NCI-H187 (cell line): ENCODE data around the gene SERHL2.
"Not testable (repeated sequence)": the region's sequence is repeated elsewhere in the genome, so short reads cannot be mapped to it uniquely, and the experiment has no call there.

Source experiments
- DNase-seq, 2 experiments: peaks; one replicate each; lab custom pipeline; 2025; lab: John Stamatoyannopoulos, UW

SERHL2 gene, protein sequence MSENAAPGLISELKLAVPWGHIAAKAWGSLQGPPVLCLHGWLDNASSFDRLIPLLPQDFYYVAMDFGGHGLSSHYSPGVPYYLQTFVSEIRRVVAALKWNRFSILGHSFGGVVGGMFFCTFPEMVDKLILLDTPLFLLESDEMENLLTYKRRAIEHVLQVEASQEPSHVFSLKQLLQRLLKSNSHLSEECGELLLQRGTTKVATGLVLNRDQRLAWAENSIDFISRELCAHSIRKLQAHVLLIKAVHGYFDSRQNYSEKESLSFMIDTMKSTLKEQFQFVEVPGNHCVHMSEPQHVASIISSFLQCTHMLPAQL

DNA sequence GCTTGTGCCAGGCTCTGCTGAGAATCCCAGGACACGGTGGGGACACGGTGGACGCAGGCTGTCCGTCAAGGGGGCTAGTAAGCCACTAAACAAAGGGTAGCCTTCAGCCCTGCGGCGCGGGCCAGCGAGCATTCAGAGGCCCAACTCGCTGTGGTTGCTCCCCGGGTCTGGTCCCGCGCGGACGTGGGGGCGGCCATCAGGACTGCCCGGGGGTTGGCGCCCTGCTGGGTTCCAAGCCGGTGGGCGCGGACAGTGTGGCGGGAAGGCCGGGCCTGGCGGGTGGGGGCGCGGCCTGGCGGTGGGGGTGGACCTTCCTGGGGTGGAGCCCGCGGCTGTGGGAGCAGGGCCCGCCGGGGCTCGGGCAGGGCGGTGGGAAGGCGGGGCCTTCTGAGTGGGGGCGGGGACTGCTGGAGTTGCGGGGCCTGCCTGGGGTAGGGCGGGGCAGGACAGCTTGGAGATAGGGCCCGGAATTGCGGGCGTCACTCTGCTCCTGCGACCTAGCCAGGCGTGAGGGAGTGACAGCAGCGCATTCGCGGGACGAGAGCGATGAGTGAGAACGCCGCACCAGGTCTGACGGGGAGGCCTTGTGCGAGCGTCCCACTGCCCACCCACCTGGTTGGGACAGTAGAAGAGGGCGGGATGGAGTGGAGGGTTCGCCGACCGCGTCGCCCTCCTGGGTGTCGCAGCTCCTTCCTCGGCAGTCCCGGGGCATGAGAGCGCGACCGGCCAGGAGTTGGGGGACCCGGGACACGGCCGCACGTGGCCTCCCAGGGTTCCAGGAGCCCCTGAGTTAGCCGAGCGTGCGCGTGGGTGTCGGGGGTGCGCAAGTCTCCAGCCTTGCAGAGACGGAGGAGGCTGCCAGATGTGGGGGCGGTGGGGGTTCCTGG, at the start of gene SERHL2:
Gene SERHL2 (plus strand): TSS at position 482 of the 887 bp plus-strand sequence. CDS start 65 bp downstream, at position 547.
- peak in 1 of 2 experiments; percentile 1 for DNase-seq

GRCh38 chr22:42508327-42508974, 45.3 kb upstream of the SERHL2 start:
- DNase-seq: not testable (repeated sequence)

DNA sequence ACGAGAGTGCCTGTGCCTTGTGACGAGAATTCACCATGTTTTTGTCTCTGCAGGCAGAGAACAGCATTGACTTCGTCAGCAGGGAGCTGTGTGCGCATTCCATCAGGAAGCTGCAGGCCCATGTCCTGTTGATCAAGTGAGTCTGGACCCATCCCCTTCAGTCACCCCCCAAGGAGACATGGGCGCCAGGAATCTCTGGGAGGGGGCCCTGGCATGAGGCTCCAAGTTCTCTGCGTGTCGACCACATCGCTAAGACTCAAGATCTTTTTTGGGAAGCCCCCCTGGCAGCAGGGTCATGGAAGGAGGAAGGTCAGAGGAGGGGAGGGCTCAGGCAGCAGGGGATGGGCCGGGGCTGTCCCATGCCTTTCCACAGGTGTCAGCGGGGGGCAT, 44.8 kb upstream of the SERHL2 start:
- DNase-seq: not testable (repeated sequence)

GRCh38 chr22:42509548-42509947, 44.2 kb upstream of the SERHL2 start:
- DNase-seq: no peak

- DNase-seq: no peak
These were observed 42.3 kb upstream of the SERHL2 start for GRCh38 chr22:42511401-42511891.

DNA sequence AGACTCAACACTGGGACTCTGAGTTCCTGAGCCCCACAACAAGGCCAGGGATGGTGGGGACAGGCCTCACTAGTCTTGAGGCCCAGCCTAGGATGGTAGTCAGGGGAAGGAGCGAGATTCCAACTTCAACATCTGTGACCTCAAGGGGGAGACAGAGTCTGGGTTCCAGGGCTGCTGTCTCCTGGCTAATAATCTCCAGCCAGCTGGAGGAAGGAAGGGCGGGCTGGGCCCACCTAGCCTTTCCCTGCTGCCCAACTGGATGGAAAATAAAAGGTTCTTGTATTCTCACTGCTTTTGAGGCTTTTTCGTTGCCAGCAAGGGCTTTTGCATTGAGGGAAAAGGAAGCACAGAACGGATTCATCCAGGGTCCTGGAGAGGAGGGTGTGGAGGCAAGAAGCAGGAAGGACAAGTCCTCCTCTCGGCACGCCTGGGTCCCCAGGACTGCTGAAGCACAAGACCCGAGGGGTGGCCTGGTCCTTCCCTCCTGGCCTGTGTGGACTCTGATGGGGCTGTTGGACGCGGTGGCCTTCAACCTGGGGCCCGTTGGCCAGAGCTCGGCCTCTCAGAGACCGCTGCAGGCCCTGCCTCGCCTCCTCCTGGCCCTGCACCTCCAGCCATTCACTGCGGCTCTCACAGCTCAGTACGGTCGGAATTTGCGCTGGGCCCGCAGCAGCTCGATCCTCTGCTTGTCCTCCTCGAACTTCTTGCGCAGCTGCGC, 41.3 kb upstream of the SERHL2 start:
- not testable (repeated sequence) for DNase-seq

DNA sequence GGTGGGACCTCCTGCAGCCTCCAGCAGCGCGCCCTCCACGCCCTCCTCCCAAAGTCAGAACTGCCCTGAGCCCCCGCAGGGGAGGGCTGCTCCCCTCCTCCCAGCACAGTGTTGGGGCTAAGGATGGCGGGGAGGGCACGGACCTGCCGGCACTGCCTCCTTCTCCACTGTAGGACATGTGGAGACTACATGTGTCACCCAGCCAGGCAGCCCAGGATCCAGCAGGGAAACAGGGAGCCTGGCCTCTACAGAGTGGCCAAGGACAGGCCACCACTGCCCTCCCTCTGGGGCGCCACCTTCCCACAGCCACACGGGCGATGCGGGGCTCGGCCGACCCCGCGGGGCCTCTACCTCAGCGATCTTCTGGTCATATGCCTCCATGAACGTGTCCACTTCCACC, 39.4 kb upstream of the SERHL2 start:
- not testable (repeated sequence) for DNase-seq

DNA sequence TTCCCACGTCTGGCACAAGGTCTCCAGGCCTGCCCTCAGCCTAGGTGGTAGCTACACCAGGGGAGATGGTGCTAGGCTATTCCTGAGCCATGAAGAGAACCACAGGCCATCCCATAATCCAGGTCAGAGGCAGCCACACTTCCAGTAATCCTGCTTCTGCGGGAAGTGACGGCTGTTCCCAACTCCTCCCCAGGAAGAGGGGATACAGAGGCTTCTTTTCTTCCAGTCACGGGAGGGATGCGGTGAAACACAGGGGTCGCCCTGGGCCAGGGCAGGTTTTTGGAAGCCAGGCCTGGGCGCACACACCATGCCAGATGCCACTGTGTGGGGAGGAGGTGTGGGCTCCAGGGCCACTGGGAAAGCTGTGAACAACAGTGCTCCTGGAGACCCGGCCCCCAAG, 38.5 kb upstream of the SERHL2 start:
- DNase-seq: not testable (repeated sequence)

- DNase-seq: no peak
These were observed 37.9 kb upstream of the SERHL2 start for GRCh38 chr22:42515896-42516295.

GRCh38 chr22:42517103-42517502, 36.7 kb upstream of the SERHL2 start:
- not testable (repeated sequence) for DNase-seq

DNA sequence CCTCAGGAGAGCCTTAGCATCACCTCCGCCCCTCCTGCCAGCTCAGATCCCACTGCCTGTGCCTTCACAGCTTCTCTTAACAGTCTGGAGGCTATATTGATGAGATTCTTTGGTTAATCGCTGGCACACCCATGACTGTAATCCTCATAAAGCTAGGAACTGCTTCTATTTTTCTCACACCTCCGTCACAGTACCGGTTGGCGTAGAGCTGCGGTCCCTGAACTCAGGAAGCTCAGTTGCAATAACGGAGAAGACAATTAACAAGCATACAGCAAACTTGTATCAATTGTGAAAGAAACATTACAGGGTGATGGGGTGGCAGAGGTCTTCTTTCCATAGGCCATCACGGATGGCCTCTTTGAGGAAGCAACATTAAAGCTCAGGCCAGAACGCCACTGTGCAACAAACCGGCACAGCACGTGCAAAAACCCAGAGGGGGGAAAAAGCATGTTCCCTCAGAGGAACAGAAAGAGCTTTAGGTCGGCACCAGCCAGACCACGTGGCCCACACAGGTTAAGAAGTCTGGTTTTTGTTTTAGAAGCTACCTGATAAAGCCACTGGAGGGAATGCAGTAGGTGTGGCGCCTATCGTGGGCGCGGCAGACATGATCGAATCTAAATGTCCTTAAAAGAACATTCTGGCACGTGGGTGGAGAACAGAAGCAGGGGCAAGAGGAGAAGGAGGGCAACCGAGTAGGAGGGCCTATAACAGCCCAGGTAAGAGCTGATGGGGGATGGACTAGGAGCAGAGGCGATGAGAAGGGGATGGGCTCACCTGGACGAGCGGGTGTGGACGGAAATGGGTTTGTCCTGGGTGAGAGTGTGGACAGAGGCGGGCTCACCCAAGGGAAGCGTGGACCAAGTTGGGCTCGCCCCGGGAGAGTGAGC, 34.9 kb upstream of the SERHL2 start:
- not testable (repeated sequence) for DNase-seq

DNA sequence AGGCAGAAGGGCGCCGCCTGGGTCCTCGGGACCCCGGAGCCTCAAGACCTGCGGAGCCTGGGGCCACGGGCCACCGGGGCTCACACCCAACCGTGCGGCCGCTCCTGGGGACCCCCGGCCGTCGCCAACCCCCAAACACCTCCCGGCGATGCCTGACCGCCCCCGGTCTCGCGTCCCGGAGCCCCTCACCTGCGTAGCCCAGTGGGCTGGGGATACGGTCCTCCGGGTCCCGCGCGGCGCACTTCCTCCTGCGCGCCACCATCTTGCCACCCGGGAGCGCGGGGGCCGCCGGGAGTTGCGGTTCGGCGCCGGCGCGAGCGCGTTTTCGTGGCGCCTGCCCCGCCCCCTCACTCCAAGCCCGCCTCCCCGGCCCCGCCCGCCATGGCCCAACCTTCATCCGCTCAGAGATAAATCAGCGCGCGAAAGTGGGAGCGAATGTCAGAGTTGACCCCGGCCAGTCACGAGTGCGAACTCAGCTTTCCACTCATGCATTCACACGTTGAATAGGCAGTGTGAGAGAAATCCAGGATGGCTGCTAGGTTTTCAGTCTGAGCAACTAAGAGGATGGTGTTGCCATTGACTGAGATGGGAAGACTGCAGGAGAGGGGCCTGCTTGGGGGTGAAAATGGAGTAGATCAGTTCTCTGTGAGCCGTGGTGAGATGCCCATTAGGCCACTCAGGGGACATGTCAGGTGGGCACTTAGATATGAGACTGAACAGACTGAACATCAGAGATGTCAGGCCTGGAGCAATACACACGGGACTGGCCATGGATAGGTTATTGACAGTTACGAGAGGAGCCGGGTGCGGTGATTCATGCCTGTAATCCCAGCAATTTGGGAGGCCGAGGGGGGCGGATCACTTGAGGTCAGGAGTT, 34.0 kb upstream of the SERHL2 start, which contains the start of gene RRP7A:
Gene RRP7A (minus strand): TSS at position 272 of the 877 bp plus-strand sequence. CDS start 10 bp downstream, at position 262.
- peak; percentile 5 to 44 for DNase-seq

DNA sequence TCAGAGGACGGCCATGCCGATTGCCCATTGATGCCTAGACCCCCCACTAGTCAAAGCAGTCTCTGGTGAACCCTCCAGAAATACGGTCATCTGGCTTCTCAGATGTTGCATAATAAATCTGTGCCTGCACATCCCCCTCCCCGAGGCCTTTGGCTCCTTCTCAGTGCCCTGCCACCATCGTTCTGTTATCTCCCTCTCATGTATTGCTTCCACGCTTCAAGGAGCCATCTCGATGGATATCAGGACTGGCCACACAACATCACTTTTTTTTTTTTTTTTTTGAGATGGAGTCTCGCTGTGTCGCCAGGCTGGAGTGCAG, 32.6 kb upstream of the SERHL2 start:
- no peak for DNase-seq

DNA sequence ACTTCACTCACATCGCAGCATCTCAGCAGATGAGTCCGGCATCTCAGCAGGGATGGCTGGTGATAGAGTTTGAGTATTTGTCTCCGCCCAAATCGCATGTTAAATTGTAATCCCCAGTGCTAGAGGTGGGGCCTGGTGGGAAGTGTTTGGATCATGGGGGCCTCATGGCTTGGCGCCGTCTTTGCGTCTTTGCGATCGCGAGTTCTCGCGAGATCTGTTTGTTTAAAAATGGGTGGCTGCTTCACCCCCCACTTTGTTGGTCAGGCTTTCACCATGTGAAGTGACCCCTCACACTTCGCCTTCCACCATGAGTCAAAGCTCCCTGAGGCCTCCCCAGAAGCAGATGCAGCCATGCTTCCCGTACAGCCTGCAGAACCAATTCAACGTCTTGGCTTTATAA, 31.2 kb upstream of the SERHL2 start:
- DNase-seq: no peak

DNA sequence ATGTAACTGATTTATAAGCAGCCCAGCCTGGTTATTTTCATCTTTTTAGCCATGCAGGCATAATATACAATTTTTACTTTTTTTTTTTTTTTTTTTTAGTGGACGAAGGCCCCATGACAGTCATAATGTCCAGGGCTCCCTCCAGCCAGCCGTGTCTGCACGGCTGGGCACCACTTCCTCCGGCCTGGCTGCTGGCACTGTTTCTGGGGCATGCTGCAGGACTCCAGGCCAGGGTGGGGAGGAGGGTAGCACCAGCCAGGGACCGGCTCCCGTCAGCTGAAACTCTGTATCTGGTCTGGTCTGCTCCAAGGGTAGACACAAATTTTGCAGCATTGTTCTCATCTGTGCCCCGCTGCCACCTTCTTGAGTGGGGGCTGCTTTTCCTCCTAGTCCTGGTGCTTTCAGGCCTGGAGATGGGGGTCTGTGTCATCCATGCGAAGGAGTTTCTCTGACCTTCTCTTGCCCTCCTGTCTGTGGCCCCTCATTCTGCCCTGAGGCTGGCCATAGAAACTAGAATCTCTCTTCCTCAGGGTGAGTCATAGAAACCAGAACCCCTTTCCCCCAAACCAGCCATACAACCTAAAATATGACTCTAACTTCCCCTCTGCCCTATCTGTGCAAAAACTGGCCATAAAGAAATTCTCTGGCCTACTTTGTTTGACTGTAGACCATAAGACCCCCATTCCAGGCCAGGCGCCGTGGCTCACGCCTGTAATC, 25.0 kb upstream of the SERHL2 start:
- no peak for DNase-seq

DNA sequence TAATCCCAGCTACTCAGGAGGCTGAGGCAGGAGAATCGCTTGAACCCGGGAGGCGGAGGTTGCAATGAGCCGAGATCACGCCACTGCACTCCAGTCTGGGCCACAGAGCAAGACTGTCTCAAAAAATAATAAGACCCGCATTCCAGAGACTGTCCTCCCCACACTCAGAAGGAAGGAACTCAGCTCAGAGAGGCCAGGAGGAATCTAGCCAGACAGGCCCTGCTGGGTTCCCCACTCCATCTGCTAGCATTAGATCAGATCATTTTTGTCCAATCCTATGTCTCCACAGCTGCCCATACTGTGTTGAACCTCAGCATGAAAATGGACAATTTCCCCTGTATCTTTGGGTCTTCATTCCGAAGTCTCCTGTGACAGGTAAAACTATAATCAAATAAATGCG, 24.3 kb upstream of the SERHL2 start:
- not testable (repeated sequence) for DNase-seq

GRCh38 chr22:42531401-42532084, 22.2 kb upstream of the SERHL2 start:
- not testable (repeated sequence) for DNase-seq

DNA sequence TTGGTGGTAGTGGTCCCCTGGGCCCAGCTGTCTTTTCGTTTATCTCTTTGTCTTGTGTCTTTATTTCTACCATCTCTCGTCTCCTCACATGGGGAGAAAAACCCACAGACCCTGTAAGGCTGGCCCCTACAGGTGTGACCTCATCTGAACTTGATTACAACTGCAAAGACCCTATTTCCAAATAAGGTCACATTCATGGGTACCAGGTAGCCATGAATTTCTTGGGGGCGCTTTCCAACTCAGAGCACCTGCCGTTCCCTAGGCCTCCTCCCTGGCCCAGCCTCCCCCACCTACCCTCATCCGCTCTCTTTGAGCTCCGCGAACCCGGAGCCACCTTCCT, 20.1 kb upstream of the SERHL2 start:
- DNase-seq: no peak
